Fibroblast of skin of scalp (primary cell): Measurements from ENCODE around the gene ANKRD13C.

Experiments used
- DNase-seq: peaks from one replicate; pipeline ENCODE4 v3.0.0-alpha.2; 2013

ANKRD13C gene

GRCh38 chr1:70293186-70293843 lies 61.2 kb downstream of the ANKRD13C start:
- no peak for DNase-seq

GRCh38 chr1:70290218-70290617 lies 64.3 kb downstream of the ANKRD13C start:
- peak; percentile 5 for DNase-seq

- no peak for DNase-seq
These were observed 66.4 kb downstream of the ANKRD13C start for GRCh38 chr1:70288166-70288565.

GRCh38 chr1:70286453-70286852 lies 68.1 kb downstream of the ANKRD13C start:
- DNase-seq, result no peak

GRCh38 chr1:70284366-70284765 lies 70.2 kb downstream of the ANKRD13C start:
- no peak for DNase-seq

- DNase-seq, result no peak
These were observed 75.8 kb downstream of the ANKRD13C start for GRCh38 chr1:70278710-70279109.

GRCh38 chr1:70277875-70278274 lies 76.6 kb downstream of the ANKRD13C start:
- DNase-seq, result no peak

GRCh38 chr1:70265946-70266345 lies 88.6 kb downstream of the ANKRD13C start:
- DNase-seq, result peak; percentile 52

GRCh38 chr1:70264839-70265238 lies 89.7 kb downstream of the ANKRD13C start:
- DNase-seq, result no peak

- no peak for DNase-seq
These were observed 97.9 kb downstream of the ANKRD13C start for GRCh38 chr1:70256664-70257063.

GRCh38 chr1:70248729-70249128 lies 105.8 kb downstream of the ANKRD13C start:
- DNase-seq, result no peak

GRCh38 chr1:70247768-70248167 lies 106.8 kb downstream of the ANKRD13C start:
- no peak for DNase-seq

- DNase-seq, result no peak
These were observed 107.4 kb downstream of the ANKRD13C start for GRCh38 chr1:70247122-70247521.

- no peak for DNase-seq
These were observed 114.6 kb downstream of the ANKRD13C start for GRCh38 chr1:70239940-70240339.

- DNase-seq, result no peak
These were observed 119.8 kb downstream of the ANKRD13C start for GRCh38 chr1:70234733-70235132.

GRCh38 chr1:70231475-70231874 lies 123.0 kb downstream of the ANKRD13C start:
- DNase-seq, result no peak

GRCh38 chr1:70228670-70229069 lies 125.9 kb downstream of the ANKRD13C start:
- no peak for DNase-seq

GRCh38 chr1:70227439-70227838 lies 127.1 kb downstream of the ANKRD13C start:
- DNase-seq, result no peak

GRCh38 chr1:70224954-70225353 lies 129.6 kb downstream of the ANKRD13C start:
- DNase-seq, result no peak

GRCh38 chr1:70222716-70223235 lies 131.7 kb downstream of the ANKRD13C start:
- no peak for DNase-seq

GRCh38 chr1:70221238-70222121 lies 133.0 kb downstream of the ANKRD13C start, which contains the start of gene SRSF11:
Gene SRSF11, plus strand, starts transcription at chr1:70221380. Its CDS starts 257 bp downstream, at chr1:70221637.
- DNase-seq, result peak; percentile 95

GRCh38 chr1:70220517-70221237 lies 133.8 kb downstream of the ANKRD13C start:
- DNase-seq, result no peak

GRCh38 chr1:70220015-70220414 lies 134.5 kb downstream of the ANKRD13C start:
- DNase-seq, result no peak
